IPS-20b (cell line): ENCODE data around the gene GSPT1.
"Not testable (repeated sequence)": the region's sequence is repeated elsewhere in the genome, so short reads cannot be mapped to it uniquely, and the experiment has no call there.

Experiments used
- H3K27ac ChIP-seq: one replicate; pipeline ENCODE4 v1.5.1; 2013; ENCODE audit warnings: low read length
- H3K27me3 ChIP-seq: 2 replicates; pipeline ENCODE4 v1.6.1; 2013; ENCODE audit warnings: mild to moderate bottlenecking, low read length, inconsistent platforms; ENCODE audit not compliant: insufficient read depth
- H3K36me3 ChIP-seq: 2 replicates; pipeline ENCODE4 v1.6.1; 2013; ENCODE audit warnings: low read depth, mild to moderate bottlenecking, inconsistent platforms, low read length, moderate library complexity; ENCODE audit not compliant: insufficient read depth
- H3K4me1 ChIP-seq: 2 replicates; pipeline ENCODE4 v1.6.1; 2013; ENCODE audit warnings: mild to moderate bottlenecking, control low read depth, inconsistent platforms, low read length, moderate library complexity; ENCODE audit not compliant: insufficient read depth
- H3K4me3 ChIP-seq: 2 replicates; pipeline ENCODE4 v1.5.1; 2013; ENCODE audit warnings: mild to moderate bottlenecking, low read length, inconsistent platforms
- H3K9ac ChIP-seq: 2 replicates; pipeline ENCODE4 v1.6.1; 2013; ENCODE audit warnings: low read depth, mild to moderate bottlenecking, inconsistent platforms, low read length, moderate library complexity
- H3K9me3 ChIP-seq: 2 replicates; pipeline ENCODE4 v1.6.1; 2013; ENCODE audit warnings: mild to moderate bottlenecking, low read depth, low read length, inconsistent platforms; ENCODE audit not compliant: insufficient read depth

Gene GSPT1

DNA sequence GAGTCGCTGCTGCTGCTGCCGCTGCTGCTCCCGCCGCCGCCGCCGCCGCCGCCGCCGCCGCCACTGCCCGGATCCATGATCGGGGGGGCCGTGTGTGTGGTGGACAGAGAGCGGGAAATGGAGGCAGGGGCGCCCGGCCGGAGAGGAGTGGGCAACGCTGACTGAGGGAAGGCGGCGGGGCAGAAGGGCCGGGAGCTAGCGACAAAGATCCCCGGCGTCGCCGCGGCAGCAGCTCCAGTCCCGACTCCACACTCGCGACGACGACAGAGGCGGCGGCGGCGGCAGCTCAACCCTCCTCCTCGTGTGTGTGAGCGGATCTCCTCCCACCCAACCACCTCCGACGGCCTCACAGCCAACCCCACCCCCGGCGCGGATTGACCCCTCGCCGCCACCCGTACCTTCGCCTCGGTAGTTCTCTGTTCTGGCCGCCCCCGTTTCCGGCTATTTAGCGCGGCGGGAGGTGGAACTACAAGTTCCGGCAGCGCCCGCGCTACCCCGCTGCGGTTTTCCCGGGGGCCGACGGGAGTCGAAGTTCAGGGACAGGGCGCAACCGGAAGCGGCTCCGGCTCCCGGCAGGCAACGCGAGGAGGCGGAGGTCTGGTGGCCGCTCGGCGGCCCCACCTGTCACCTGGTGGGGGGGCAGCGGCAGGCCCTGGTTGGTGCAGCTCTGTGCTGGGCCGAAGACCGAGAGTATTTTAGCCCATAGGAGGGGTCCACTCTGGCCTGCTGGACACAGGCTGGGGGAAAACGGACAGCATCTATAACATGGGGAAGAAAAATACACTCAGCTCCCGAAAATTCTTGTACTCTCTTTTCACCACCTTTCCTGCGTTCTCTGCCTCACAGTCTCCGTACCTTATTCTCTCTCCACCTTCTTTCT is at the start of gene GSPT1:
Gene GSPT1 (minus strand): TSS at position 313 of the 880 bp plus-strand sequence. CDS start 236 bp downstream, at position 77.
- H3K27ac ChIP-seq: no peak within 1 kb of the TSS
- peaks cover 11% of the 10 kb centered on the region for H3K4me1 ChIP-seq
- H3K9me3 ChIP-seq: no peaks in the 10 kb centered on the region
- peak within 1 kb of the TSS; percentile 84 for H3K4me3 ChIP-seq
- no peaks in the 10 kb centered on the region for H3K36me3 ChIP-seq
- H3K27me3 ChIP-seq: no peaks in the 10 kb centered on the region
- H3K9ac ChIP-seq: peak within 1 kb of the TSS; percentile 75; the same call in 1 of the 2 replicates

DNA sequence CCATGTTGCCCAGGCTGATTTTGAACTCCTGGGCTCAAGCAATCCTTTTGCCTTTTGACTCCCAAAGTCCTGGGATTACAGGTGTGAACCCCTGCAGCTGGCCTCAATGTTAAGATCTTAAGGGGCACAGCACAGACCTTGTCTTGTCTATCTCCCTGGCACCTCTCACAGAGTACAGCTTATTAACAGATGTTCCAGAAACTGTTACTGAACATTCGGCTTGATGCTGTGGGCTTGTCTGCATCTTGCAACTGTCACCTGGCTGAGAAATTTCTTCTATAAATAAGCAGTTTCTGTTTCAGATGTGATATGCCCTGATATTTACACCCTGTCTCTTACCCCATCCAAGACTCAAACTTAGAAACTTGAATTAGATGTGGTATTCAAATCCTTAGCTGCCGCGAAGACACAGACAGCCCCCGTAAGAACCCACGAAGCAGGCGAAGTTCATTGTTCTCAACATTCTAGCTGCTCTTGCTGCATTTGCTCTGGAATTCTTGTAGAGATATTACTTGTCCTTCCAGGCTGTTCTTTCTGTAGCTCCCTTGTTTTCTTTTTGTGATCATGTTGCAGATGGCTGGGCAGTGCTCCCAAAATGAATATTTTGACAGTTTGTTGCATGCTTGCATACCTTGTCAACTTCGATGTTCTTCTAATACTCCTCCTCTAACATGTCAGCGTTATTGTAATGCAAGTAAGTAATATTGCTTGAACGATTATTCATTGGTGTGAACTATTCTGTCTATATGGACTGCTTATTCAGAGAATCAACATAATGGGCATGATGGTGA is 49.2 kb upstream of the GSPT1 start, which contains the start of gene TNFRSF17:
Gene TNFRSF17 (plus strand): TSS at position 450 of the 791 bp plus-strand sequence. CDS start 115 bp downstream, at position 565.
- H3K4me1 ChIP-seq: no peaks in the 10 kb centered on the region
- no peaks in the 10 kb centered on the region for H3K36me3 ChIP-seq
- H3K27ac ChIP-seq: no peak within 1 kb of the TSS
- H3K27me3 ChIP-seq: no peaks in the 10 kb centered on the region
- no peak within 1 kb of the TSS for H3K4me3 ChIP-seq
- H3K9me3 ChIP-seq: no peaks in the 10 kb centered on the region
- no peak within 1 kb of the TSS for H3K9ac ChIP-seq

DNA sequence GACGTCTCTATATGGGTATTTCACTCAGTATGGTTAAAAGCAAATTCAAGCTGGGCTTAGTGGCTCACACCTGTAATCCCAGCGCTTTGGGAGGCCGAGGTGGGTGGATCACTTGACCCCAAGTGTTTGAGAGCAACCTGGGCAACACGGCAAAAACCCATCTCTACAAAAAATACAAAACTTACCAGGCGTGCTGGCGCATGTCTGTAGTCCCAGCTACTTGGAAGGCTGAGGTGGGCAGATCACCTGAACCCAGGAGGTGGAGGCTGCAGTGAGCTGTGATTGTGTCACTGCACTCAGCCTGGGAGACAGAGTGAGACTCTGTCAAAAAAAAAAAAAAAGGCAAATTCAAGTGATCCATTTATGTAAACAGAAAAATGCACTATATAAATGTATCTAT is 48.0 kb upstream of the GSPT1 start:
- H3K27me3 ChIP-seq: no peaks in the 10 kb centered on the region
- H3K4me1 ChIP-seq: no peaks in the 10 kb centered on the region
- H3K36me3 ChIP-seq: no peaks in the 10 kb centered on the region
- H3K27ac ChIP-seq: no peak overlapping the region
- H3K9me3 ChIP-seq: no peaks in the 10 kb centered on the region
- no peak overlapping the region for H3K9ac ChIP-seq
- H3K4me3 ChIP-seq: no peak overlapping the region

DNA sequence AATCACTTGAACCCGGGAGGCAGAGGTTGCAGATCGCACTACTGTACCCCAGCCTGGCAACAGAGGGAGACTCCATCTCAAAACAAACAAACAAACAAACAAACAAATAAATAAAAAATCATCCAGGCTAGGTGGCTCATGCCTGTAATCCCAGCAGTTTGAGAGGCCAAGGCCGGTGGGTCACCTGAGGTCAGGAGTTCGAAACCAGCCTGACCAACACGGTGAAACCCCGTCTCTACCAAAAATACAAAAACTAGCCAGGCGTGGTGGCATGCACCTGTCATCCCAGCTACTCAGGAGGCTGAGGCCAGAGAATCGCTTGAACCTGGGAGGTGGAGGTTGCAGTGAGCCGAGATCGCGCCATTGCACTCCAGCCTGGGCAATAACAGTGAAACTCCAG is 47.2 kb upstream of the GSPT1 start:
- not testable (repeated sequence) for H3K27me3 ChIP-seq, H3K27ac ChIP-seq, H3K9ac ChIP-seq, H3K4me3 ChIP-seq, H3K4me1 ChIP-seq, H3K9me3 ChIP-seq, H3K36me3 ChIP-seq

GRCh38 chr16:11962457-11962856 is 46.7 kb upstream of the GSPT1 start:
- not testable (repeated sequence) for H3K36me3 ChIP-seq, H3K9me3 ChIP-seq, H3K4me3 ChIP-seq, H3K9ac ChIP-seq, H3K4me1 ChIP-seq, H3K27me3 ChIP-seq, H3K27ac ChIP-seq

GRCh38 chr16:11957591-11958395 is 42.0 kb upstream of the GSPT1 start:
- H3K9me3 ChIP-seq: no peaks in the 10 kb centered on the region
- no peak overlapping the region for H3K4me3 ChIP-seq
- H3K4me1 ChIP-seq: no peaks in the 10 kb centered on the region
- H3K36me3 ChIP-seq: no peaks in the 10 kb centered on the region
- no peak overlapping the region for H3K27ac ChIP-seq
- H3K27me3 ChIP-seq: no peaks in the 10 kb centered on the region
- H3K9ac ChIP-seq: no peak overlapping the region

- H3K27me3 ChIP-seq: no peaks in the 10 kb centered on the region
- H3K27ac ChIP-seq: no peak overlapping the region
- no peaks in the 10 kb centered on the region for H3K36me3 ChIP-seq
- no peak overlapping the region for H3K9ac ChIP-seq
- no peaks in the 10 kb centered on the region for H3K9me3 ChIP-seq
- H3K4me3 ChIP-seq: no peak overlapping the region
- H3K4me1 ChIP-seq: no peaks in the 10 kb centered on the region
Observed at GRCh38 chr16:11956558-11956957, 40.8 kb upstream of the GSPT1 start.

GRCh38 chr16:11955713-11956123 is 40.0 kb upstream of the GSPT1 start:
- Histone ChIP-seq H3K9ac (no peak overlapping the region), H3K27ac (no peak overlapping the region)

DNA sequence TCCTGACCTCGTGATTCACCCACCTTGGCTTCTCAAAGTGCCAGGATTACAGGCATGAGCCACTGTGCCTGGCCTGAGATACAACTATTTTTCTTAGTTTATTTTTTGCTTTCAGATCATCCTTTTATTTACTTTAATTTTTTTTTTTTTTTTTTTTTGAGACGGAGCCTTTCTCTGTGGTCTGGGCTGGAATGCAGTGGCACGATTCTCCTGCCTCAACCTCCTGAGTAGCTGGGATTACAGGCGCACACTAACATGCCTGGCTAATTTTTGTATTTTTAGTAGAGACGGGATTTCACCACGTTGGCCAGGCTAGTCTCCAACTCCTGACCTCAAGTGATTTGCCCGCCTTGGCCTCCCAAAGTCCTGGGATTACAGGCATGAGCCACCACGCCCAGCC is 37.8 kb upstream of the GSPT1 start:
- H3K4me3 ChIP-seq, H3K27me3 ChIP-seq, H3K27ac ChIP-seq, H3K9ac ChIP-seq, H3K9me3 ChIP-seq, H3K36me3 ChIP-seq, H3K4me1 ChIP-seq: not testable (repeated sequence)

More at GRCh38 chr16:11955713-11956123, 40.0 kb upstream of the GSPT1 start:
- no peaks in the 10 kb centered on the region for H3K4me1 ChIP-seq
- no peak overlapping the region for H3K4me3 ChIP-seq
- H3K36me3 ChIP-seq: no peaks in the 10 kb centered on the region
- H3K27me3 ChIP-seq: no peaks in the 10 kb centered on the region
- H3K9me3 ChIP-seq: no peaks in the 10 kb centered on the region

- Histone ChIP-seq H3K9ac (no peak overlapping the region), H3K36me3 (no peaks in the 10 kb centered on the region), H3K27ac (no peak overlapping the region), H3K27me3 (no peaks in the 10 kb centered on the region), H3K4me3 (no peak overlapping the region), H3K4me1 (no peaks in the 10 kb centered on the region), H3K9me3 (no peaks in the 10 kb centered on the region)
Observed at GRCh38 chr16:11950388-11950787, 34.6 kb upstream of the GSPT1 start.

- Histone ChIP-seq H3K4me1 (no peaks in the 10 kb centered on the region), H3K4me3 (no peak overlapping the region), H3K9me3 (no peaks in the 10 kb centered on the region), H3K9ac (no peak overlapping the region), H3K27ac (no peak overlapping the region), H3K27me3 (no peaks in the 10 kb centered on the region), H3K36me3 (no peaks in the 10 kb centered on the region)
Observed at GRCh38 chr16:11949527-11949926, 33.8 kb upstream of the GSPT1 start.
